CD4-positive, alpha-beta memory T cell (primary cell): ENCODE measurements around the gene LACTB. TPM values are rescaled to one million over a fixed set of nuclear protein-coding genes. Genes with fewer than 3 reads are reported as not detected.

ENCODE experiments used
- CTCF ChIA-PET: fragments of 350-600 bp; sonication (Branson Sonifier 250); formaldehyde crosslinking; loops from one replicate; lab custom pipeline; 2021; ENCODE audit warnings: inconsistent platforms; ENCODE audit not compliant: partially characterized antibody; lab: Charles Lee
- POLR2A ChIA-PET: fragments of 350-600 bp; sonication (Branson Sonifier 250); formaldehyde crosslinking; loops from one replicate; lab custom pipeline; 2021; ENCODE audit not compliant: partially characterized antibody; lab: Charles Lee
- DNase-seq, 5 donors: peaks; one replicate each; pipeline versions ENCODE4 v3.0.0 to v3.0.0-alpha.2; 2020 to 2022; ENCODE audit warnings: mixed read lengths in 1 of 5
- H3K27ac ChIP-seq: one replicate; pipeline ENCODE4 v1.7.0; 2013; ENCODE audit warnings: low read depth, low read length
- H3K27me3 ChIP-seq: 2 replicates; pipeline ENCODE4 v1.7.0; 2013; ENCODE audit warnings: mild to moderate bottlenecking, low read length, moderate library complexity; ENCODE audit not compliant: insufficient read depth
- H3K36me3 ChIP-seq: 2 replicates; pipeline ENCODE4 v1.7.0; 2013; ENCODE audit warnings: mild to moderate bottlenecking, low read length, moderate library complexity; ENCODE audit not compliant: insufficient read depth
- H3K4me1 ChIP-seq: 2 replicates; pipeline ENCODE4 v1.7.0; 2013; ENCODE audit warnings: mild to moderate bottlenecking, low read length, moderate library complexity; ENCODE audit not compliant: insufficient read depth
- H3K4me3 ChIP-seq, 2 donors: one replicate each; pipeline ENCODE4 v1.7.0; 2013; ENCODE audit warnings: low read length in 2 of 2, mild to moderate bottlenecking in 1 of 2
- H3K9me3 ChIP-seq, 2 donors: one replicate each; pipeline ENCODE4 v1.7.0; 2013; ENCODE audit warnings: low read length in 2 of 2, control low read depth in 1 of 2; ENCODE audit not compliant: control insufficient read depth in 1 of 2
- H3K27ac Mint-ChIP-seq, 7 donors: one replicate each; pipeline ENCODE4 v1.8.0; 2020 to 2021; ENCODE audit warnings: mixed read lengths in 7 of 7, mild to moderate bottlenecking in 6 of 7, inconsistent platforms in 3 of 7, moderate library complexity in 3 of 7
- H3K27me3 Mint-ChIP-seq, 2 donors: one replicate each; pipeline ENCODE4 v1.8.0; 2020 to 2021; ENCODE audit warnings: mixed read lengths in 2 of 2
- H3K36me3 Mint-ChIP-seq, 2 donors: one replicate each; pipeline ENCODE4 v1.8.0; 2020 to 2021; ENCODE audit warnings: mixed read lengths in 2 of 2, inconsistent platforms in 1 of 2, mild to moderate bottlenecking in 1 of 2
- H3K4me1 Mint-ChIP-seq, 4 donors: one replicate each; pipeline ENCODE4 v1.8.0; 2020 to 2021; ENCODE audit warnings: mixed read lengths in 4 of 4, mild to moderate bottlenecking in 1 of 4
- H3K4me3 Mint-ChIP-seq, 8 donors: one replicate each; pipeline ENCODE4 v1.8.0; 2020 to 2021; ENCODE audit warnings: mixed read lengths in 8 of 8, mild to moderate bottlenecking in 7 of 8, moderate library complexity in 6 of 8, inconsistent platforms in 3 of 8
- H3K9me3 Mint-ChIP-seq, 8 donors: one replicate each; pipeline ENCODE4 v1.8.0; 2020 to 2021; ENCODE audit warnings: mixed read lengths in 8 of 8, mild to moderate bottlenecking in 5 of 8, inconsistent platforms in 3 of 8, moderate library complexity in 1 of 8
- intact Hi-C: fragments of 100-400 bp; cut with micrococcal nuclease; formaldehyde crosslinking; loops from one replicate; pipeline ENCODE4 v1.15.1; 2023
- polyA plus RNA-seq, 2 donors: library from polyadenylated mRNA; unstranded; fragments of 300-500 nt; fragmentation: Illumina TruSeq; gene quantifications; one replicate each; pipeline ENCODE4 v1.2.3, GENCODE V29; 2021
- total RNA-seq, 2 experiments: library from RNA; stranded (reverse); gene quantifications; one replicate each; pipeline ENCODE4 v1.2.3, GENCODE V29; 2021

Gene LACTB
- total and polyA plus RNA-seq, 4 experiments from 2014 or later, result 8.9 to 12.1 (median 11.6) TPM

DNA sequence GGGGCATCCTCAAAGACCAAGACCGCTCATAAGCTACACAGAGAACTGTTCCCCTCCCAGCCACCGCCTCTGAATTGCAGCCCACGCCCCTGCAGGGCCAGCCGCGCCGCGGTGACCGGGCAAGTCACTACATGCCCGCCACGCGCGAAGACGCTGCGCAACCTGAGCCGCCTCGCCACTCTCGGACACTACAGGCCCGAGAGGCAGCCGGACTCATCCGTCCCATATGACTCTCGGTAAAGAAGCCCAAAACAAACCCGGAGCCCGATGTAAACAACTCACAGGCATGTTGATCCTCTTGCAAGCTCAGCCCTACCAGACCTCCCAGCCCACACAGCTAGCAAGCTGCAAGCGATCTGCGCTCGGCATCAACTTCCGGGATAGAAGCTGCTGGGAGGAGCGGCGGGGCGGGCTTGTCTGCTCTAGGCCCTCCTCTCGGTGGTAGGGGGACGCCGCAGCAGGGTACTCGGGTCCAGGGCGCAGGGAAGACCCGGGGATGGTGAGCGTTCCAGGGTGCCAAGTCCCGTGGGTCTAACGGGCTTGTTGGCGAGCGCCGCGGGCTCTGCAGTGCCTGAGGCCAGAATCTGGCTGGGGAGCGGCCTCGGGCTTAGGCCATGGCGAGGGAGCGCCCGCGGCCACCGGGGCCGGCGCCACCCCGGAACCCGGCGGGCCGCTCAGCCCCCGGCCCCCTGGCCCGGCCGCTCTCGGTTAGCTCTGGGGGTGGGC lies 35.6 kb downstream of the LACTB start, which contains the start of gene RPS27L:
TSS of gene RPS27L (minus strand) at position 360 of the 726 bp plus-strand sequence. CDS start at position 288, 72 bp downstream.
- intact Hi-C loops, result loop anchor here (1.0 to 5.0 kb wide), 6 partner anchors 32 to 245 kb away; partner anchors contain the start of genes APH1B, LACTB and RAB8B
- Mint-ChIP-seq H3K4me3 (peak within 1 kb of the TSS; percentile 97 to 100 (median 100)), H3K27me3 (no peaks in the 10 kb centered on the region), H3K4me1 (peaks cover 14 to 32% (median 24%) of the 10 kb centered on the region in 4 donors), H3K36me3 (peaks cover 10 to 32% of the 10 kb centered on the region in 2 donors), H3K27ac (peak within 1 kb of the TSS; percentile 89 to 99 (median 98)), H3K9me3 (no peaks in the 10 kb centered on the region)
- H3K27me3 ChIP-seq, result no peaks in the 10 kb centered on the region
- H3K9me3 ChIP-seq, result no peaks in the 10 kb centered on the region
- CTCF ChIA-PET, result interaction anchor here (0.6 to 1.5 kb wide), 7 partner anchors 9 to 105 kb away, joined by 3 to 5 read pairs (median 3); no protein-coding TSS in a partner anchor
- H3K27ac ChIP-seq, result peak within 1 kb of the TSS; percentile 74
- peak within 1 kb of the TSS; percentile 53 to 88 for H3K4me3 ChIP-seq
- peak; percentile 85 to 94 (median 87) for DNase-seq
- POLR2A ChIA-PET, result interaction anchor here (0.6 to 4.0 kb wide), 27 partner anchors 10 to 347 kb away, joined by 3 to 96 read pairs (median 5); partner anchors contain the start of genes APH1B, LACTB, RAB8B and USP3
- H3K4me1 ChIP-seq, result peaks cover 29% of the 10 kb centered on the region
- H3K36me3 ChIP-seq, result peaks cover 7% of the 10 kb centered on the region

DNA sequence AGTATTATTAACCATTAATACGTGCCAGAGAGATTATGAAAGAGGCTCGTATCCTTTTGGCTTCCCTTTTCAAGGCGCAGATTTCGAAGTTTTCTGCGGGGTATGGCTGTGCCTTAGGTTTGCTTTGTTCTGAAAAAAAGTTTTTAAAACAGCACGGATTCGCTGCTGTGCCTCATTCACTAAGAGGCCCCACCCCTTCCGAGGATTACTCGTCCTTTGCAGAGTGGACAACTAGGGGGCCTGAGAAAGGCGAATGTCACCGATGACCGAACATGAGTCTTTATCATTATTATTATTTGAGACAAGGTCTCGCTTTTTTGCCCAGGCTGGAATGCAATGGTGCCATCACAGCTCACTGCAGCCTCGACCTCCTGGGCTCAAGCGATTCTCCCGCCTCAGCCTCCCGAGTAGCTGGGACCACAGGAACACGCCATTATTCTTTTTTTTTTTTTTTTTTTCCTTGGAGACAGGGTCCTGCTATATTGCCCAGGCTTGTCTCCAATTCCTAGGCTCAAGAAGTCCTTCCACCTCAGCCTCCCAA lies 36.3 kb downstream of the LACTB start:
- Mint-ChIP-seq H3K27me3 (no peaks in the 10 kb centered on the region), H3K27ac (peak overlapping the region; percentile 57 to 92 (median 89)), H3K36me3 (peaks cover 5 to 27% of the 10 kb centered on the region in 2 donors), H3K4me3 (peak overlapping the region; percentile 89 to 100 (median 98)), H3K4me1 (peaks cover 14 to 32% (median 24%) of the 10 kb centered on the region in 4 donors), H3K9me3 (no peaks in the 10 kb centered on the region)
- POLR2A ChIA-PET, result interaction anchor here (0.6 to 4.0 kb wide), 22 partner anchors 9 to 346 kb away, joined by 3 to 96 read pairs (median 6); partner anchors contain the start of genes APH1B, LACTB, RAB8B and USP3
- peaks cover 4% of the 10 kb centered on the region for H3K36me3 ChIP-seq
- peak overlapping the region; percentile 74 for H3K27ac ChIP-seq
- H3K27me3 ChIP-seq, result no peaks in the 10 kb centered on the region
- peaks cover 29% of the 10 kb centered on the region for H3K4me1 ChIP-seq
- CTCF ChIA-PET, result interaction anchor here (0.9 to 1.5 kb wide), 5 partner anchors 8 to 40 kb away, joined by 3 to 5 read pairs (median 4); no protein-coding TSS in a partner anchor
- peak in 1 of 5 donors; percentile 45 for DNase-seq
- H3K9me3 ChIP-seq, result no peaks in the 10 kb centered on the region
- H3K4me3 ChIP-seq, result peak overlapping the region; percentile 53 to 88
- intact Hi-C loops, result loop anchor here (1.0 to 5.0 kb wide), 6 partner anchors 31 to 244 kb away; partner anchors contain the start of genes APH1B, LACTB and RAB8B

DNA sequence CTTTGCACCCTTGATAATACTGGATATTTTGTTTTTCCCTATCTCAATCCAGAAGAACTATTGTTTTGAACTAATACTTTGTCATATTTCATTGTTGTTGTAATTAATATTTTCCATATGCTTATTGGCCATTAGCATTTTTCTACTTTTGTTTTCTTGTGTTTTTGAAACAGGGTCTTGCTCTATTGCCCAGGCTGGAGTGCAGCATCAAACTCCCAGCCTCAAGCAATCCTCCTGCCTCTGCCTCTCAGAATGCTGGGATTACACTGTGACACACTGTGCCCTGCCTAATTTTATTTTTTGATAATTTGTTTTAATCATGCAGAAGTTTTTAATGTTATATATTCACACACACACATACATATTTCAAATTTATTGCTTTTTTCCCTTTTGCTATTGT lies 39.0 kb downstream of the LACTB start:
- no peak overlapping the region for H3K4me3 ChIP-seq
- ChIA-PET POLR2A (no interaction called here), CTCF (no interaction called here)
- H3K36me3 ChIP-seq, result no peaks in the 10 kb centered on the region
- H3K9me3 ChIP-seq, result no peaks in the 10 kb centered on the region
- H3K4me3 Mint-ChIP-seq, result peak overlapping the region in 1 of 8 donors; percentile 46
- peaks cover 7 to 19% (median 13%) of the 10 kb centered on the region in 4 donors for H3K4me1 Mint-ChIP-seq
- H3K9me3 Mint-ChIP-seq, result no peaks in the 10 kb centered on the region
- H3K36me3 Mint-ChIP-seq, result peaks cover 0 to 15% of the 10 kb centered on the region in 2 donors
- no peak overlapping the region for H3K27ac ChIP-seq
- no peaks in the 10 kb centered on the region for H3K27me3 ChIP-seq
- no peaks in the 10 kb centered on the region for H3K27me3 Mint-ChIP-seq
- peaks cover 14% of the 10 kb centered on the region for H3K4me1 ChIP-seq
- no peak for DNase-seq
- intact Hi-C loops, result no loop called here
- peak overlapping the region in 1 of 7 donors; percentile 29 for H3K27ac Mint-ChIP-seq

DNA sequence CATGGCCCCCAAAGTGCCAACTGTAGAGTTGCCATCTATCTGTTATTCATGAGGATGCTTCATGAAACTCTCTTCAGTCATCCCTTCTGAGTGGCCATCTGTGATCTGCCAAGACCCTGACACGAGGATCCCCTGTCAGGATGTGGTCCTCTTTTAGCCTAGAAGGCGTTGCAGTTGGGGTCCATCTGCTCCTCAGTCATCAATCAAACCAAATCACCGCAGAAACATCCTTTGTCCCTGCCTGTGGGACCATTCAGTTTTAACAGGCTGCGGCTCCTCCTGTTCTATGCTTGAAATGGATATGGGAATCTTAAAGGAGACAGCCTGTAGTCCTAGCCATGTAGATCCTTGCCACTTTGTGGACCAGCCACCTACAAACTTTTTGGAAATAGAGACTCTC lies 41.6 kb downstream of the LACTB start:
- H3K36me3 ChIP-seq, result no peaks in the 10 kb centered on the region
- H3K27me3 Mint-ChIP-seq, result no peaks in the 10 kb centered on the region
- peak overlapping the region in 1 of 7 donors; percentile 51 for H3K27ac Mint-ChIP-seq
- no peak overlapping the region for H3K4me3 Mint-ChIP-seq
- intact Hi-C loops, result no loop called here
- H3K27ac ChIP-seq, result no peak overlapping the region
- H3K4me3 ChIP-seq, result no peak overlapping the region
- ChIA-PET POLR2A (no interaction called here), CTCF (interaction anchor here (0.9 kb wide), 1 partner anchor 108 kb away, joined by 4 read pairs; no protein-coding TSS in a partner anchor)
- H3K4me1 Mint-ChIP-seq, result peaks cover 0 to 8% (median 3%) of the 10 kb centered on the region in 4 donors
- no peak for DNase-seq
- H3K4me1 ChIP-seq, result peaks cover 3% of the 10 kb centered on the region
- H3K9me3 ChIP-seq, result no peaks in the 10 kb centered on the region
- no peaks in the 10 kb centered on the region for H3K27me3 ChIP-seq
- H3K9me3 Mint-ChIP-seq, result no peaks in the 10 kb centered on the region
- H3K36me3 Mint-ChIP-seq, result no peaks in the 10 kb centered on the region

DNA sequence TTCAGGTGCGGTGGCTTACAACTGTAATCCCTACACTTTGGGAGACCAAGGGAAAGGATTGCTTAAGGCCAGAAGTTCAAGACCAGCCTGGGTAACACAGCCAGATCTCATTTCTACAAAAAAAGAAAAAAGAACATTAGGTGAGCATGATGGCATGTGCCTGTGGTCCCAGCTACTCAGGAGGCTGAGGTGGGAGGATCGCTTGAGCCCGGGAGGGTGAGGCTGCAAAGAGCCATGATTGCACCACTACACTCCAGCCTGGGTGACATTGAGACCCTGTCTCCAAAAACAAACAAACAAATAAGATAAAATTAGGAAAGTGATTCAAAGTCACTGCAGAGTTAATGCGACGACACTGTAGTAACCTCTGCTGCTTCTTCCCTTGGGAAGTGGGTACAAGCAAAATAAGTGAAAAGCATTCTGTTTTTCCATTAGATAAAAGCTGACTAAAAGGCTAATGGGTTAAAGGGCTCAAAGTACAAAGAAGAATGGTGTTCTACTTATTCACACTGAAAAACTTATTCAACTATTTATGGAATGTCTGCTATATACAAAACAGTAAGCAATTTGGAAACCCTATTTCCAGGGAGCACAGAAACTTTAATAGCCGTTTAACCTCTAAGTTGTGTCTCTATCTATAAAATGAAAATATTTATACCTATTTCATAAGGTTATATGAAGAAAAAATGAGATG lies 43.7 kb downstream of the LACTB start:
- no peak overlapping the region for H3K4me3 ChIP-seq
- no peaks in the 10 kb centered on the region for H3K27me3 Mint-ChIP-seq
- no peaks in the 10 kb centered on the region for H3K9me3 Mint-ChIP-seq
- no peaks in the 10 kb centered on the region for H3K27me3 ChIP-seq
- H3K4me3 Mint-ChIP-seq, result no peak overlapping the region
- ChIA-PET CTCF (interaction anchor here (1.3 to 3.4 kb wide), 10 partner anchors 8 to 236 kb away, joined by 3 to 26 read pairs (median 6); partner anchors contain the start of genes APH1B and RPS27L), POLR2A (interaction anchor here (0.6 to 3.8 kb wide), 6 partner anchors 9 to 27 kb away, joined by 3 to 21 read pairs (median 5); partner anchors contain the start of genes RAB8B and RPS27L)
- H3K36me3 Mint-ChIP-seq, result no peaks in the 10 kb centered on the region
- intact Hi-C loops, result no loop called here
- DNase-seq, result no peak
- peaks cover 0 to 5% (median 3%) of the 10 kb centered on the region in 4 donors for H3K4me1 Mint-ChIP-seq
- no peak overlapping the region for H3K27ac Mint-ChIP-seq
- H3K4me1 ChIP-seq, result no peaks in the 10 kb centered on the region
- H3K27ac ChIP-seq, result no peak overlapping the region
- no peaks in the 10 kb centered on the region for H3K36me3 ChIP-seq
- no peaks in the 10 kb centered on the region for H3K9me3 ChIP-seq

DNA sequence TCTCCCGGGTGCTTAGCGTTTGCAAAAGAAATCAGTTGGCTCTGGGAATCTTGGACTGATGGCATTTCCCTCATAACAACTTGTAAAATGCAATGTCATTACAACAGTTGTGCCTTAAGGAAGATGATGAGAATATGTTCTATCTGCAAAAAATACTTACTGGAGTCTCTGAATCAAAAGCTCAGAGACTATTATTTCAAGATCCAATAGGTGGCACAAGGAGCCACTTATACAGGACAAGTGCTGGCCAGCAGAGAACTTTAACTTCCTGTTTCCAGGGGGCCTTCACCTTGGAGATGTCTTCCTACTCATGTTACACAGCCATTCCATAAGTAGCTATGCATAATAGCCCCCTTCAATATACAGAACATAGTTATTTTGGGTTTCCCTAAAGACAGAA lies 44.6 kb downstream of the LACTB start:
- H3K36me3 ChIP-seq, result no peaks in the 10 kb centered on the region
- no peaks in the 10 kb centered on the region for H3K27me3 Mint-ChIP-seq
- H3K4me1 Mint-ChIP-seq, result peaks cover 0 to 5% (median 3%) of the 10 kb centered on the region in 4 donors
- no peaks in the 10 kb centered on the region for H3K4me1 ChIP-seq
- H3K36me3 Mint-ChIP-seq, result no peaks in the 10 kb centered on the region
- H3K27ac Mint-ChIP-seq, result no peak overlapping the region
- H3K4me3 ChIP-seq, result no peak overlapping the region
- no peak overlapping the region for H3K4me3 Mint-ChIP-seq
- DNase-seq, result peak in 1 of 5 donors; percentile 6
- intact Hi-C loops, result no loop called here
- no peaks in the 10 kb centered on the region for H3K9me3 ChIP-seq
- CTCF ChIA-PET, result interaction anchor here (0.7 to 3.4 kb wide), 19 partner anchors 9 to 238 kb away, joined by 3 to 26 read pairs (median 4); partner anchors contain the start of genes APH1B and RPS27L
- no peak overlapping the region for H3K27ac ChIP-seq
- POLR2A ChIA-PET, result interaction anchor here (1.0 to 3.8 kb wide), 6 partner anchors 9 to 66 kb away, joined by 3 to 21 read pairs (median 5); partner anchors contain the start of genes RAB8B and RPS27L
- no peaks in the 10 kb centered on the region for H3K9me3 Mint-ChIP-seq
- no peaks in the 10 kb centered on the region for H3K27me3 ChIP-seq
